GM18858 (cell line): Measurements from ENCODE around the gene ITPR1.

ENCODE experiments used
- ATAC-seq: cut with Tn5 transposase; IDR thresholded peaks from one replicate; pipeline ENCODE4 v1.9.1; 2021; ENCODE audit not compliant: unreplicated experiment

The ITPR1 gene

DNA sequence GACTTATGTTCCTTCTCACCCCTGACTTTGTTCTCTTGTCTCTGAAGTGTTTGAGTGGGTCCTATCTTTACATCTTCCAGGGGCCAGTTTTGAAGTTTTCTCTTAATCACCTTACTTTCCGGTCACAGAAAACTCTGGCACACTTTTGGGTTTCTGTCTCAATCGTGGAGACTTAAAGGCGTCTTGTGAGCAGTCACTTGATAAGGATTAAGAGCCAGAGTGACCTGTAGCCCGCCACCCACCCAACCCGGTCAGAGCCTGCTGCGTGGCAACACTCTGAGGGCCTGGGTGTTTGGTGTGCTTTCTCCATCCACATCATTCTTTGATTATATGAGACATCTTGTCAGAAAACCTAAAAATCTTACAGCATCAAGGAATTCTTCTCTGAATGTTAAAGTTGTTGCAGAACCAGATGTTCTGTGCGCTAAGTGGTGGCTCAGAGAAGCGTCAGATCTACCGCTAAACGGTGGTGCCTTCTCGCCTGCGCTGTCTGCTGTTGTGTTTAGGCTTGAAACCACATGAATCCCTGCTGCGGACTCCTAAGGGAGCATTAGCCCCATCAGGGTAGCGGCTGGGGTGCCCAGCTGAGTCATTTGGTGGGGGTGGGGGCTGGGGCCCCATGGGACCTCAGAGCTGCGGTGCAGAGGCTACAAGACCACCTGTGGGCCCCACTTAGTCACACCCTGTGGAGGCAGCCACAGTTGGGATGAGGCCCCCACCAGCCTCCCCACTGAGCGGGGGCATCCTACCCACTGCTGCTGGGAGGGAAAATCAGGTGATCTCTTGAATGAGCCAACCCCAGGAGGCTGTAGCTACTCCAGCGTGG, 327.4 kb downstream of the ITPR1 start:
- no peak for ATAC-seq

DNA sequence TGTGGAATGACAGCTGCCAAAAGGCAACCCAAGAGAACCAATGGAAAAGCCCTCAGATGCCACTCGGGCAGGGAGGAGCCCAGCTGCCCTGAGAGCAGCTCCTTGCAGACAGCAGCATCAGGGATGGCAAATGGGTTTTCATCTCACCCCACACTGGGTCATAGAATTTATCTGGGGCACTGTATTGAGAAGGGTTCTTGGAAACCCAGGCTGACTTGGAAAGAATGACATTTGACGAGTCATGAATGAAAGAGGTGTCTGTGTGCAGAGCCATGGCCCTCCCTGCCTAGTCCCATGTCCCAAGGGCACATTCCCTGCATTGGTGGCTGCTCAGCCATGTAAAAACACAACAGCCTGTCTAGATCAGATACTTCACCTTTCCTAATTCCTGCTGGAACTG, 328.2 kb downstream of the ITPR1 start:
- no peak for ATAC-seq

DNA sequence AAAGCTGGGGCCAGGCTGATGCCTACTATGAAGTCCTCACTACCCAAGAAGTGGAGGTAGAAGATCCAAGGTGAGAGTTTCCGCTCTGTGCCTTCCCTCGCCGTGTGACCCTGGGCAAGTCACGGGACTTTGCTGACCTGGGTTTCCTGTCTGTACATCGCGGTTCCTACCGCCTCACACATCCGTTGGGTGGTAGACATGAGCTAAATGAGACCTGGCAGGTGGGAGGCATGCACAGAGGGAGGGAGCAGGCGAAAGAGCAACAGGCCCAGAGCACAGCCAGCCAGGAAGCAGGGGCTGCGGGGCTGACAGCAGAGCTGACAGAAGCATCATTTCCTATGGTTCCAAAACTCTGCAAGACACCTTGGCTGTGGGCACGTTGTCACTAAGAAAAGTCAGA, 328.8 kb downstream of the ITPR1 start:
- no peak for ATAC-seq

GRCh38 chr3:4822568-4822967, 329.4 kb downstream of the ITPR1 start:
- no peak for ATAC-seq

GRCh38 chr3:4823385-4823784, 330.2 kb downstream of the ITPR1 start:
- no peak for ATAC-seq

- ATAC-seq, result no peak
These were observed 331.1 kb downstream of the ITPR1 start for GRCh38 chr3:4823986-4824925.

GRCh38 chr3:4824926-4825325, 331.8 kb downstream of the ITPR1 start:
- no peak for ATAC-seq

GRCh38 chr3:4825436-4826236, 332.5 kb downstream of the ITPR1 start:
- ATAC-seq, result no peak

DNA sequence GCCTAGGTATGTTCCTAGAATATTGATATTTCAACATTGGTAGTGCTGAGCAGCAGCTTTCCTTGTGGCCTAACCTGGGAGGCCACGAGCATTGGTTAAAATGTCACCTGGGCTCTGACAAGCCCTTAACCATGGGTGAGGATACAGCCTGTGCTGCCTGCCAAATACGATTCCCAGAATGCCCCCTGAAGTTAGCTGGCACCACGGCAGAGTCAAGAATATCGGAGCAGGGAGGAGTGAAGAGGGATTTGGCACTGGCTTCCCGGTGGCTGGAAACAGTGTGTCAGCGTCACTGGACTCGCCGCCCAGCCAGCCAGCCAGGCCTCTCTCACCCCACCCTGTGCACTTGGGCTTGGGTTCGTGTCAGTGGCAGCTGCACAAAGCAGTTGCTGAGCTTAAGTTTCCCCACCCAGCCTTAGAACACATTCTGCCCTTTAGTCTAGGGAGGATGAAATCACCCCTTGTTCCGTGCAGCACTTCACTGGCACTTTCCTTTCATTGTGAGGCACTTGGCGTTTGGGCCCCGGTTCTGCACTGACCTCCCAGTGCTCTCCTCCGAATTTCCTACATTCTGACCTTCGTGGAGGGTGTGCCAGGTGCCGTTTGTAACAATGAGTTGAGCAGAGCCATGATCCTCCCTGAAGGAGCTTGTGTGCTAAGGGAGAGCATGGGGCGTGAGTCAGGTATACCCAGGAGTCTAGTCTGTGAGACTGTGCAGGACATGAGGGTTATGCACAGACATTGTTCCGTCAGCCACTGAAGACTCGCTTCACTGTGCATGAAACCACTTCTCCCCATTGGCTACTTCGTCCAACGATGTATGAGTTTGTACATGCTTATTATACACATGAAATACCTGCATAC, 333.3 kb downstream of the ITPR1 start:
- no peak for ATAC-seq

DNA sequence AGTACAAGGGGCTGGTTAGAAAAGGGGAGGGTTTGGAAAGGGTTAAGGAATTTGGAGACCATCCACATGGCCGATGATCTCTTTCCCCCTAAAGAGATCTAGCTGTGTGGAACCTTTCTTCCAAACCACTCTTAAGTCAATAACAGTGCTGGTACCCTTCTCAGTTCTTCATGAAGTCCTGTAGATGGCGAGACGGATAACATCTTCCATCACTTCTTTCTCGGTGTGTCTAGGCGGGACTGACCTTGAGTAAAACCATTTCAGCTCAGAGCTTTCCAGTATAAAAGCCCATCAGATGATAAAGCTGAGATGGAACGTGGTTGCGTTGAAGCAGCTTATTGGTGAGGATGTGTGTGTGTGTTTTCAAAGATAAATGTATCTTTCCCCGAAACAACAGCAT, 334.6 kb downstream of the ITPR1 start:
- ATAC-seq, result no peak

GRCh38 chr3:4828279-4829030, 335.3 kb downstream of the ITPR1 start:
- no peak for ATAC-seq

DNA sequence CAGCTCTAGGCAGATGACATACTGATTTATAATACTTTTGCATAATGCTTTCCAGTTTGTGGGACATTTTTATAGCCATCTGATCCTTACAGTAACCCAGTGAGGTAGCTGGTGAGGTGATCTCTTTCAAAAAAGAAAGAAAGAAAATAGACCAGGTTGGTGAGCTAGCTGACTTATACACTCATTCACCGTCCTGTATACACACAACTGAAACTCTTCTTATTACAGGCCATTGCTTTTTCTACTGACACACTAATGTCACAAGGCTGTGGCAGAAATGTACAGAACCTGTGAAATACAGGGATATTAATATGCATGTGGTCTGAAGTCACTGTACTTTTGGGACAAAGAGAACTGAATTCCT, 335.9 kb downstream of the ITPR1 start:
- ATAC-seq, result peak; percentile 22

- ATAC-seq, result no peak
These were observed 337.4 kb downstream of the ITPR1 start for GRCh38 chr3:4830586-4830914.

DNA sequence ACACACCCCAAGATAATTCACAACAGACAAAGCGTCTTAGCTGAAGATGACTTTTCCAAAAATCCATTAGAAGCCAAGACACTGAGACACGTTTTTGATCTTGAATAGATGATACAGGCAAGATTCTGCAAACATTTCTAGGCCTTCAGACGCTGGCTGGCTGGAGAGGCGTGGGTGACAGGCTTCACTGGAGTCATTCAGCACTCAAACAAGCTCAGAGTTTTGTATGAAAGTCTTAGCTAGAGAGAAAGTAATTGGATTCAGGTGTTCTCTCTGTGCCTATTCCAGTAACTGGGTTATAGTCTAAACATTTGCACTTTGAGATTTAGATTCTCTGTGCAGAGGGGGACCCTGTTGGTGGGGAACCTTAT, 338.4 kb downstream of the ITPR1 start:
- no peak for ATAC-seq

- ATAC-seq, result no peak
These were observed 340.3 kb downstream of the ITPR1 start for GRCh38 chr3:4833471-4833870.

GRCh38 chr3:4834403-4834866, 341.3 kb downstream of the ITPR1 start:
- ATAC-seq, result peak; percentile 33

GRCh38 chr3:4835616-4836043, 342.5 kb downstream of the ITPR1 start:
- ATAC-seq, result no peak

DNA sequence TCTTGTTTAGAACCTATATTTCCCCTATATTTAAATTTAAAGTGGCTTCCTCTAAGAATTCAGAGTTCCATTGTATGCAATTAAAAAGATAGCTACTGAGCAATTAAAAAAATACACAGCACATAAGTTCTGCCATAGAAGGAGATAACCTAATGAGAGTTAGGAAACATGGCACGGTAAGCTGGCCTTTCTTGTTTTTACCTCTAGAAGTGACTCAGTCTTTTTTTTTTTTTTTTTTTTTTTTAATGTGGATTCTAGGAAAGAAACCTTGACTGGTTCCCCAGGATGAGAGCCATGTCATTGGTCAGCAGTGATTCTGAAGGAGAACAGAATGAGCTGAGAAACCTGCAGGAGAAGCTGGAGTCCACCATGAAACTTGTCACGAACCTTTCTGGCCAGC, 343.4 kb downstream of the ITPR1 start:
- ATAC-seq, result no peak

DNA sequence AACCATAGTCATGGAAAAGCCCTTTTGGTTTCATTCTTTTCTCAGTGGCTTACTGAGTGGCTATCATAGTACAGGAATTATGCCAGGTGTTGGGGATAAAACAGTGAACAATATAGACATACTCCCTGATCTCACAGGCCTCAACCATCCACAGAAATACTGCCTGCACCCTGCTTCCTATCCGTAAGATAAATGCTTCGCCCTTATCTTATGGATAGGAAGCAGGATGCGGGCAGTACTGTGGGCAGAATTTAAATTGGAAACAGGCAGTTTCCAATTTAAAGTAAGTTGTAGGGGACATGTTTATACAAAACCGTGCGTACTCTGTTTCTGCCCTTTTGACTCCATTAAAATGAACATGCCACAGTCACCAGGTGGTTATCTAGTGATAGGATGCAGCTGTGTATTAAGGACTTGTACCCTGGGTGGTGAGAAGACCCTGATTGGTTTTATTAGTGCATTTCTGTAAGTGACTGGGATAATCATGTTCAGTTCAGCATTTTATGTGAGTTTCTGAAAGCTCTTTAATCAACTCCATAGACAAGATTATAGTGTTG, 344.3 kb downstream of the ITPR1 start:
- no peak for ATAC-seq
